Stimulated activated effector memory CD8-positive, alpha-beta T cell treated with anti-CD3 and anti-CD28 coated beads, Interleukin-12 subunit alpha, Interleukin-12 subunit beta, amount 100 ng/mL, for 72 hours (primary cell): ENCODE results near the gene TMEM231.
A peak's percentile ranks its signal among the peaks of the same experiment; 100 is the strongest.

Source experiments
- ATAC-seq: fragments of 150-1000 bp; cut with Tn5 transposase; 2 replicates; pipeline ENCODE4 v1.10.0; 2021
- DNase-seq, 2 donors: peaks; one replicate each; pipeline ENCODE4 v3.0.0; 2021 to 2022; ENCODE audit warnings: low spot score in 2 of 2
- H3K27ac Mint-ChIP-seq: one replicate; pipeline ENCODE4 v1.8.0; 2022; ENCODE audit warnings: mild to moderate bottlenecking, mixed read lengths
- H3K36me3 Mint-ChIP-seq: one replicate; pipeline ENCODE4 v1.8.0; 2022; ENCODE audit warnings: mild to moderate bottlenecking, mixed read lengths
- H3K4me1 Mint-ChIP-seq: one replicate; pipeline ENCODE4 v1.8.0; 2022; ENCODE audit warnings: mixed read lengths
- H3K4me3 Mint-ChIP-seq: one replicate; pipeline ENCODE4 v1.8.0; 2022; ENCODE audit warnings: mild to moderate bottlenecking, mixed read lengths
- H3K9me3 Mint-ChIP-seq: one replicate; pipeline ENCODE4 v1.8.0; 2022; ENCODE audit warnings: mixed read lengths

The TMEM231 gene

GRCh38 chr16:75494661-75495075 is 61.4 kb downstream of the TMEM231 start:
- Mint-ChIP-seq H3K27ac (peak overlapping the region; percentile 48), H3K9me3 (no peaks in the 10 kb centered on the region), H3K36me3 (no peaks in the 10 kb centered on the region), H3K4me3 (peak overlapping the region; percentile 67), H3K4me1 (peaks cover 7% of the 10 kb centered on the region)
- DNase-seq (no peak), ATAC-seq (no peak)

GRCh38 chr16:75494184-75494583 is 61.9 kb downstream of the TMEM231 start:
- H3K36me3 Mint-ChIP-seq: no peaks in the 10 kb centered on the region
- ATAC-seq: no peak
- peaks cover 7% of the 10 kb centered on the region for H3K4me1 Mint-ChIP-seq
- peak overlapping the region; percentile 67 for H3K4me3 Mint-ChIP-seq
- H3K9me3 Mint-ChIP-seq: no peaks in the 10 kb centered on the region
- no peak for DNase-seq
- no peak overlapping the region for H3K27ac Mint-ChIP-seq

- DNase-seq (no peak), ATAC-seq (peak; percentile 41)
- no peaks in the 10 kb centered on the region for H3K9me3 Mint-ChIP-seq
- H3K36me3 Mint-ChIP-seq: no peaks in the 10 kb centered on the region
- H3K4me3 Mint-ChIP-seq: no peak overlapping the region
- H3K27ac Mint-ChIP-seq: no peak overlapping the region
- peaks cover 7% of the 10 kb centered on the region for H3K4me1 Mint-ChIP-seq
These were observed 64.2 kb downstream of the TMEM231 start for GRCh38 chr16:75491876-75492275.

- no peak for DNase-seq
- no peak for ATAC-seq
- Mint-ChIP-seq H3K4me1 (no peaks in the 10 kb centered on the region), H3K36me3 (no peaks in the 10 kb centered on the region), H3K27ac (no peak overlapping the region), H3K9me3 (no peaks in the 10 kb centered on the region), H3K4me3 (no peak overlapping the region)
These were observed 67.7 kb downstream of the TMEM231 start for GRCh38 chr16:75488322-75488721.
